HG03103 (cell line): ENCODE data around the gene FPGT.
"Not testable (repeated sequence)": the region's sequence is repeated elsewhere in the genome, so short reads cannot be mapped to it uniquely, and the experiment has no call there.

Experiments
- ATAC-seq: cut with Tn5 transposase; IDR thresholded peaks from one replicate; pipeline ENCODE4 v1.9.1; 2021; ENCODE audit warnings: low read depth; ENCODE audit not compliant: unreplicated experiment

FPGT gene

GRCh38 chr1:74253243-74253824 is 55.3 kb downstream of the FPGT start:
- ATAC-seq: not testable (repeated sequence)
